ENCODE data around the gene ZIC2. TPM values are rescaled to one million over a fixed set of nuclear protein-coding genes. Genes with fewer than 3 reads are reported as not detected.
A peak's percentile ranks its signal among the peaks of the same experiment; 100 is the strongest.

ZIC2 gene
- total and polyA plus RNA-seq, 10 donors, result not detected

DNA sequence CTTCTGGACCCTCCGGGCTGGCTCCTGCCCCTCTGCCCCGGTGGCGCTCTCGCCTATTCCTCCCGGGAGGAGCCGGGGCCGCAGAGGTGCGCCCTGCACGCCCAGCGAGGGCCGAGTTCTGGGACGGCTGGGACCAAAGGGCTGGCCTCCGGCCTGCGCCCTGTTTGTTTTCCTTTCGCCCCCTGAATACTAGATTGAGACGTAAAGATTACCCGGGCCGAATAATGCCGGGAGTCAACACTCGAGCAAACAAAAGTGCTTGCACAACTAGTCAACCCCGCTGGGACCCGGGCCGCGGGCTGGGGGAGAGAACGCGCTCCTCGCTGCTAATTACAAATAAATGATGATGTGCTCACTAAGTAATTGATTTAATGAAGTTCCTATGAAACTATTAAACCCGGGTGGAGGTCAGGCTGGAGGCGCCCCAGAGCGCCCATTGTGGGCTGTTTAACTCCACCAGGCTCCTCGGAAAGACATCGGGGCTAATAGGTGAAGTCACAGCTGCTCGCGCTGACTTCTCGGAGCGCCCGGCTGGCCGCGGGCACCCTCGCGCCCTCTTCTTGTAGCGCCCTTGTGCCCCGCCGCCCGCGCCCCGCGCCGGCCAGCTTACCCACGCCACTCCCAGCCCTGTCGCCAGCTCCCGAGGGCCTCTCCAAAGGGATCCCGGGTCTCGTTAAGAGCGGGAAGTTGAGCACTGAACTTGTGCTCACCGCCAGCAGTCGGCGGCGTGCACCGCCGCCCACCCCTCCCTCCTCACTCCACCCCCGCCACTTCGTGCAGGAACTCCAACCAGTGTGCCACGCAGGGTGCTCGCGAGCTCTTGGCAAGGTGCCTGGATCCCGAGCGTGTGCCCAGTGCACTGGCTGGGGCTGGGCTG is 24.9 kb upstream of the ZIC2 start:
- intact Hi-C loops (cut with DNase I; ENCODE audit: low total_unique reads), result no loop called here
- Histone ChIP-seq H3K4me1 (peaks cover 20 to 53% (median 39%) of the 10 kb centered on the region in 6 donors), H3K36me3 (no peaks in the 10 kb centered on the region), H3K27ac (no peak overlapping the region), H3K27me3 (replicated peaks in 1 of 7) (peaks cover 16 to 100% (median 82%) of the 10 kb centered on the region in 7 donors), H3K4me3 (peak overlapping the region in 7 of 8 donors; percentile 6 to 52 (median 15)), H3K9me3 (no peaks in the 10 kb centered on the region)
- WGBS, 5 donors, result 1 to 6% (median 3%) methylated on average over 59 to 68 of the region's 68 CpGs
- DNase-seq, result no peak
- TF ChIP-seq POLR2AphosphoS5 (IDR thresholded peaks at IDR 0.05), result no peak
- TF ChIP-seq, protein P1, sequence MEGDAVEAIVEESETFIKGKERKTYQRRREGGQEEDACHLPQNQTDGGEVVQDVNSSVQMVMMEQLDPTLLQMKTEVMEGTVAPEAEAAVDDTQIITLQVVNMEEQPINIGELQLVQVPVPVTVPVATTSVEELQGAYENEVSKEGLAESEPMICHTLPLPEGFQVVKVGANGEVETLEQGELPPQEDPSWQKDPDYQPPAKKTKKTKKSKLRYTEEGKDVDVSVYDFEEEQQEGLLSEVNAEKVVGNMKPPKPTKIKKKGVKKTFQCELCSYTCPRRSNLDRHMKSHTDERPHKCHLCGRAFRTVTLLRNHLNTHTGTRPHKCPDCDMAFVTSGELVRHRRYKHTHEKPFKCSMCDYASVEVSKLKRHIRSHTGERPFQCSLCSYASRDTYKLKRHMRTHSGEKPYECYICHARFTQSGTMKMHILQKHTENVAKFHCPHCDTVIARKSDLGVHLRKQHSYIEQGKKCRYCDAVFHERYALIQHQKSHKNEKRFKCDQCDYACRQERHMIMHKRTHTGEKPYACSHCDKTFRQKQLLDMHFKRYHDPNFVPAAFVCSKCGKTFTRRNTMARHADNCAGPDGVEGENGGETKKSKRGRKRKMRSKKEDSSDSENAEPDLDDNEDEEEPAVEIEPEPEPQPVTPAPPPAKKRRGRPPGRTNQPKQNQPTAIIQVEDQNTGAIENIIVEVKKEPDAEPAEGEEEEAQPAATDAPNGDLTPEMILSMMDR (IDR thresholded peaks at IDR 0.05 in 8 of 11, conservative IDR thresholded peaks at IDR 0.05 in 3 of 11), result no peak
- no peak for TF ChIP-seq POLR2A (IDR thresholded peaks at IDR 0.05)

DNA sequence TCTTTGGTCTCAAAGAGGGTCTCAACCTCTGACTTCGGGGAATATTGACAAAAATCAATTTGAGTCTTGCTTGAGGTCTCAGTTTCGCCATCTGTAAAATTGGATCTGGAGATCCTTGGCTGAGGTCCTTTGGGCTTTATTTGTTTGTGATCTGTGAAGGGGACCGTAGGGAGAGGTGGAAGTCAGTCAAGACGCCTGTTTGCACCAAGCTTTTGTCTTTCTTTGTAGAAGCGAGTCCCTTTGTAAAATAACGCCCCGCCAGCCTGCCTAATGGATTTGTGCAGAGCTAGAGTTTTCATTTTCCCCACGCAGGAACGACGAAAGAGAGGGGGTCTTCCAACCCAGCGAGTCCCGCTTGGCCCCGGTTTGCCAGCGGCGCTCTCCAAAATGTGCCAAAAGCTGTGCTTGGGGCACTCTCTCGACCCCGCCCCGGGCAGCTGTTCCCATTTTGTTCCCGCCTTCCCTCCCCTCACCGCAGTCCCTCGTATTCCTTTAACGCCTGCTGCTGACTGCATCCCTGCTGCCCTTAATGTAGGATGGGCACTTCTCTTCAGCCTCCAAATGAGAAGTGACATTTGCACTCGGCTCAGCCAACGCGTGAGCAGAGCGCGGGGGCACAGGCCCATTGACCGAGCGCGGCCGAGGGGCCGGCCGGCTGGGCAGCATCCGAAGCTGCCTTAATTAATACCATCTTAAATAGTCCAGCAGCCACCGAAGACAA is 23.0 kb upstream of the ZIC2 start:
- Histone ChIP-seq H3K4me3 (no peak overlapping the region), H3K9me3 (no peaks in the 10 kb centered on the region), H3K27me3 (replicated peaks in 1 of 7) (peaks cover 16 to 100% (median 89%) of the 10 kb centered on the region in 7 donors), H3K4me1 (peaks cover 20 to 53% (median 39%) of the 10 kb centered on the region in 6 donors), H3K36me3 (no peaks in the 10 kb centered on the region), H3K27ac (no peak overlapping the region)
- DNase-seq, result no peak
- TF ChIP-seq POLR2A (IDR thresholded peaks at IDR 0.05) (no peak), POLR2AphosphoS5 (IDR thresholded peaks at IDR 0.05) (no peak)
- TF ChIP-seq, protein P1 (IDR thresholded peaks at IDR 0.05 in 8 of 11, conservative IDR thresholded peaks at IDR 0.05 in 3 of 11), result no peak
- intact Hi-C loops (cut with DNase I; ENCODE audit: low total_unique reads), result no loop called here
- 12 to 20% (median 15%) methylated on average over 35 of the region's 35 CpGs for WGBS, 5 donors

DNA sequence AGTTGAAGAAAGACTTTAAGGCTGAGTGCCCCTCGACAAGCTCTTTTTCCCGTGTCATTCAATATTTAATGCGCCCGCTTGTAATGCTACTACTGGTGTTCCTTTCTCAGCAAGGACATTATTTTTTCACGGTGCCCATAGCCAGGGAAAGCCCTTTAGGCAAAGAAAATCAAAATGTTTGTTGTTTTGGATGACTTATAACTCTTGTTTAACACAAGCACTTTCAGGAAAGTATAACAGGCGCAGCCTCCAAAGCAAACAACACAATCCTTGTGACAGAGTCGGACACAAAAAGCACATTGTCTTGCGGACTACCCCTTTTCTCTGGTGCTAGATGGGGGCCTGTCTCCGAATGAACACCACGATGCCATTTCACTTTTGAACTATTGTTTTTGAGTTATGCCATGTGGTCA is 22.5 kb upstream of the ZIC2 start:
- 13 to 24% (median 21%) methylated on average over 10 of the region's 10 CpGs for WGBS, 5 donors
- intact Hi-C loops (cut with DNase I; ENCODE audit: low total_unique reads), result no loop called here
- Histone ChIP-seq H3K9me3 (no peaks in the 10 kb centered on the region), H3K4me1 (peaks cover 20 to 53% (median 39%) of the 10 kb centered on the region in 6 donors), H3K4me3 (peak overlapping the region in 1 of 8 donors; percentile 47), H3K27me3 (replicated peaks in 1 of 7) (peaks cover 16 to 100% (median 91%) of the 10 kb centered on the region in 7 donors), H3K36me3 (no peaks in the 10 kb centered on the region), H3K27ac (no peak overlapping the region)
- DNase-seq, result no peak
- TF ChIP-seq POLR2AphosphoS5 (IDR thresholded peaks at IDR 0.05) (no peak), POLR2A (IDR thresholded peaks at IDR 0.05) (no peak)
- TF ChIP-seq, protein P1 (IDR thresholded peaks at IDR 0.05 in 8 of 11, conservative IDR thresholded peaks at IDR 0.05 in 3 of 11), result no peak
